Kidney epithelial cell (primary cell): ENCODE data around the gene ROGDI. TPM values are rescaled to one million over a fixed set of nuclear protein-coding genes. Genes with fewer than 3 reads are reported as not detected.

ENCODE experiments used
- DNase-seq: peaks from one replicate; pipeline ENCODE4 v3.0.0-alpha.2; 2010; ENCODE audit warnings: low read depth
- H3K27me3 ChIP-seq: 2 replicates; pipeline ENCODE4 v1.6.0; 2011; ENCODE audit warnings: low read length; ENCODE audit not compliant: control insufficient read depth, insufficient read depth
- H3K36me3 ChIP-seq: 2 replicates; pipeline ENCODE4 v1.5.1; 2011; ENCODE audit warnings: low read length; ENCODE audit not compliant: control insufficient read depth, insufficient read depth
- H3K4me3 ChIP-seq: 2 replicates; pipeline ENCODE4 v1.5.1; 2011; ENCODE audit warnings: low read depth, mild to moderate bottlenecking, control low read depth, low read length
- CTCF ChIP-seq: IDR thresholded peaks from 2 replicates; pipeline ENCODE4 v1.5.1; 2011; ENCODE audit warnings: mild to moderate bottlenecking, moderate library complexity, low read length, control low read depth, inconsistent platforms; ENCODE audit not compliant: insufficient read depth, poor library complexity, severe bottlenecking
- total RNA-seq: library from RNA; depleted of rRNA; stranded (reverse); fragments of >200 nt; gene quantifications from 2 replicates; pipeline ENCODE4 v1.2.3, GENCODE V29; 2015

The ROGDI gene
- total RNA-seq, 1 donor from 2014 or later: 24.3 TPM

GRCh38 chr16:4747906-4748681 lies 54.3 kb downstream of the ROGDI start:
- DNase-seq: no peak
- peaks cover 3% of the 10 kb centered on the region for H3K27me3 ChIP-seq
- no peak for TF ChIP-seq CTCF
- H3K4me3 ChIP-seq: no peak overlapping the region
- H3K36me3 ChIP-seq: peaks cover 1% of the 10 kb centered on the region

GRCh38 chr16:4746991-4747574 lies 55.4 kb downstream of the ROGDI start:
- DNase-seq: no peak
- Histone ChIP-seq H3K4me3 (no peak overlapping the region), H3K27me3 (peaks cover 3% of the 10 kb centered on the region), H3K36me3 (peaks cover 1% of the 10 kb centered on the region)
- TF ChIP-seq CTCF: no peak

Other genes with a start within 250 kb of the ROGDI start
- gene C16orf96, start 246.3 kb downstream of the ROGDI start, total RNA-seq: not detected in 2 replicates
- 8.9 and 15.3 TPM in 2 replicates for gene UBALD1, start 187.7 kb downstream of the ROGDI start, total RNA-seq
- 63.6 and 88.7 TPM in 2 replicates for gene MGRN1, start 177.8 kb downstream of the ROGDI start, total RNA-seq
- 19.1 and 36.1 TPM in 2 replicates for gene NUDT16L1, start 109.1 kb downstream of the ROGDI start, total RNA-seq
- 22.0 and 28.6 TPM in 2 replicates for gene ANKS3, start 68.4 kb downstream of the ROGDI start, total RNA-seq
- 0.62 and 1.8 TPM in 2 replicates for gene DNAAF8, start 68.1 kb downstream of the ROGDI start, total RNA-seq
- gene ZNF500, start 35.5 kb downstream of the ROGDI start, total RNA-seq: 5.8 and 10.5 TPM in 2 replicates
- gene SEPTIN12, start 14.3 kb downstream of the ROGDI start, total RNA-seq: not detected in 2 replicates
- 37.0 TPM in 1 of 2 replicates, not detected in the other for gene SMIM22, start 7.3 kb downstream of the ROGDI start, total RNA-seq
- gene GLYR1, start 44.7 kb upstream of the ROGDI start, total RNA-seq: 42.7 and 57.5 TPM in 2 replicates
- 33.3 and 40.8 TPM in 2 replicates for gene UBN1, start 44.8 kb upstream of the ROGDI start, total RNA-seq
- 25.5 and 26.5 TPM in 2 replicates for gene PPL, start 134.5 kb upstream of the ROGDI start, total RNA-seq
- gene SEC14L5, start 155.7 kb upstream of the ROGDI start, total RNA-seq: not detected in 2 replicates
- 40.0 and 59.9 TPM in 2 replicates for gene NAGPA, start 231.3 kb upstream of the ROGDI start, total RNA-seq